IMR-90 (cell line): ENCODE data around the gene GORASP1. TPM values are rescaled to one million over a fixed set of nuclear protein-coding genes. Genes with fewer than 3 reads are reported as not detected.

Experiments used
- ATAC-seq: fragments of 200-7000 bp; cut with Tn5 transposase; 2 replicates; pipeline ENCODE4 v1.9.1; 2020; ENCODE audit warnings: low read depth, mild to moderate bottlenecking, moderate library complexity
- BruUV-seq: library from RNA; stranded (reverse); fragments of 400-500 nt; replicated peaks from 2 replicates; lab custom pipeline; 2021; lab: Mats Ljungman, UMichigan
- CTCF ChIA-PET: fragments of 300-600 bp; formaldehyde crosslinking; extraction: SDS; loops from one replicate; lab custom pipeline; 2021; ENCODE audit warnings: antibody characterized with exemption; lab: Yijun Ruan, JAX
- POLR2A ChIA-PET: fragments of 300-600 bp; sonication (Branson Sonifier 250); formaldehyde crosslinking; loops from one replicate; lab custom pipeline; 2022; ENCODE audit warnings: antibody characterized with exemption; ENCODE audit not compliant: unreplicated experiment; lab: Charles Lee
- DNase-seq: peaks from one replicate; pipeline ENCODE4 v3.0.0; 2013
- H2AFZ ChIP-seq: replicated peaks from 2 replicates; pipeline ENCODE3; 2013; ENCODE audit warnings: low read length, mild to moderate bottlenecking; ENCODE audit not compliant: poor library complexity
- H2AK5ac ChIP-seq: 2 replicates; pipeline ENCODE4 v1.6.1; 2013; ENCODE audit warnings: low read depth, low read length, inconsistent platforms
- H2AK9ac ChIP-seq: replicated peaks from 2 replicates; pipeline ENCODE3; 2013; ENCODE audit warnings: mild to moderate bottlenecking, low read depth, low read length, moderate library complexity; ENCODE audit not compliant: poor library complexity
- H2BK120ac ChIP-seq: 2 replicates; pipeline ENCODE4 v1.6.1; 2013; ENCODE audit warnings: low read depth, low read length, inconsistent platforms
- H2BK15ac ChIP-seq: 3 replicates; pipeline ENCODE4 v1.6.1; 2013; ENCODE audit warnings: low read depth, low read length, inconsistent platforms
- H2BK20ac ChIP-seq: 2 replicates; pipeline ENCODE4 v1.6.1; 2013; ENCODE audit warnings: low read depth, mild to moderate bottlenecking, inconsistent platforms, low read length, moderate library complexity
- H2BK5ac ChIP-seq: 2 replicates; pipeline ENCODE4 v1.6.1; 2013; ENCODE audit warnings: mild to moderate bottlenecking, low read depth, low read length, inconsistent platforms; ENCODE audit not compliant: poor library complexity, severe bottlenecking
- H3K14ac ChIP-seq: replicated peaks from 2 replicates; pipeline ENCODE4 v1.6.1; 2013; ENCODE audit warnings: low read depth, low read length, inconsistent platforms
- H3K18ac ChIP-seq: 2 replicates; pipeline ENCODE4 v1.6.1; 2013; ENCODE audit warnings: low read depth, low read length, control low read depth
- H3K23ac ChIP-seq: 2 replicates; pipeline ENCODE4 v1.6.1; 2013; ENCODE audit warnings: low read depth, low read length, inconsistent platforms
- H3K27ac ChIP-seq: 2 replicates; pipeline ENCODE4 v1.5.1; 2013; ENCODE audit warnings: mild to moderate bottlenecking, control low read depth, low read length; ENCODE audit not compliant: insufficient read depth
- H3K27me3 ChIP-seq: 2 replicates; pipeline ENCODE4 v1.6.1; 2013; ENCODE audit warnings: low read length; ENCODE audit not compliant: control insufficient read depth, insufficient read depth
- H3K36me3 ChIP-seq: 2 replicates; pipeline ENCODE4 v1.6.1; 2013; ENCODE audit warnings: low read length, mixed read lengths; ENCODE audit not compliant: control insufficient read depth, insufficient read depth
- H3K4ac ChIP-seq: 2 replicates; pipeline ENCODE4 v1.6.1; 2013; ENCODE audit warnings: low read depth, low read length, inconsistent platforms
- H3K4me1 ChIP-seq: 2 replicates; pipeline ENCODE4 v1.6.1; 2013; ENCODE audit warnings: low read length, mixed read lengths; ENCODE audit not compliant: control insufficient read depth, insufficient read depth
- H3K4me2 ChIP-seq: 2 replicates; pipeline ENCODE4 v1.6.1; 2013; ENCODE audit warnings: low read depth, mild to moderate bottlenecking, control low read depth, low read length, moderate library complexity
- H3K4me3 ChIP-seq: 2 replicates; pipeline ENCODE4 v1.5.1; 2013; ENCODE audit warnings: low read depth, mild to moderate bottlenecking, control low read depth, low read length, moderate library complexity; ENCODE audit not compliant: insufficient read depth
- H3K56ac ChIP-seq: 2 replicates; pipeline ENCODE4 v1.6.1; 2013; ENCODE audit warnings: low read length, inconsistent platforms; ENCODE audit not compliant: insufficient read depth; ENCODE audit errors: extremely low read depth
- H3K79me1 ChIP-seq, 2 experiments: 2 replicates each; pipeline ENCODE4 v1.6.1; 2013; ENCODE audit warnings: low read length in 2 of 2, inconsistent platforms in 1 of 2, low read depth in 1 of 2
- H3K9ac ChIP-seq: 2 replicates; pipeline ENCODE4 v1.6.1; 2013; ENCODE audit warnings: low read depth, low read length, control low read depth
- H3K9me1 ChIP-seq: 2 replicates; pipeline ENCODE4 v1.6.1; 2013; ENCODE audit warnings: low read length, inconsistent platforms; ENCODE audit not compliant: insufficient read depth
- H3K9me3 ChIP-seq: 2 replicates; pipeline ENCODE4 v1.6.1; 2013; ENCODE audit warnings: low read length; ENCODE audit not compliant: control insufficient read depth, insufficient read depth
- H4K20me1 ChIP-seq: 2 replicates; pipeline ENCODE4 v1.6.1; 2013; ENCODE audit warnings: low read length, inconsistent platforms; ENCODE audit not compliant: insufficient read depth
- H4K5ac ChIP-seq: 2 replicates; pipeline ENCODE4 v1.6.1; 2013; ENCODE audit warnings: mild to moderate bottlenecking, low read depth, low read length, control low read depth
- H4K8ac ChIP-seq, 2 experiments: 2 replicates each; pipeline ENCODE4 v1.6.1; 2013; ENCODE audit warnings: low read depth in 2 of 2, low read length in 2 of 2, control low read depth in 1 of 2, inconsistent platforms in 1 of 2
- H4K91ac ChIP-seq: 2 replicates; pipeline ENCODE4 v1.6.1; 2013; ENCODE audit warnings: low read depth, low read length, inconsistent platforms; ENCODE audit not compliant: insufficient read depth
- CEBPB ChIP-seq: IDR thresholded peaks from 2 replicates; pipeline ENCODE4 v1.6.1; 2012; ENCODE audit warnings: low read depth, low read length, improper control_type of control experiment
- CHD1 ChIP-seq: IDR thresholded peaks from 2 replicates; pipeline ENCODE4 v1.6.1; 2012; ENCODE audit warnings: low read depth, low read length, improper control_type of control experiment
- MAFK ChIP-seq: IDR thresholded peaks from 2 replicates; pipeline ENCODE4 v1.6.1; 2012; ENCODE audit warnings: low read depth, low read length, improper control_type of control experiment
- MXI1 ChIP-seq: IDR thresholded peaks from 2 replicates; pipeline ENCODE4 v1.6.1; 2012; ENCODE audit warnings: low read depth, mild to moderate bottlenecking, low read length, moderate library complexity, borderline replicate concordance
- RFX5 ChIP-seq: IDR thresholded peaks from 2 replicates; pipeline ENCODE4 v1.8.0; 2012; ENCODE audit warnings: low read depth, mild to moderate bottlenecking, low read length, moderate library complexity
- WGBS, 2 experiments: methylation state at CpG; one replicate each; pipeline versions ENCODE4 v1.1.5 to v1.1.7; 2013; ENCODE audit warnings: missing lambda C conversion rate in 2 of 2; ENCODE audit not compliant: insufficient read length in 1 of 2; ENCODE audit errors: extremely low coverage in 2 of 2; 5-methylcytosine and 5-hydroxymethylcytosine counted together
- dilution Hi-C: fragments of 300-500 bp; cut with HindIII; formaldehyde crosslinking; loops from one replicate; pipeline ENCODE4 v1.14.3; 2018; ENCODE audit warnings: low sequenced_read_pairs; ENCODE audit not compliant: unreplicated experiment
- in situ Hi-C: fragments of 300-500 bp; cut with MboI; formaldehyde crosslinking; loops from 3 replicates; pipeline ENCODE4 v1.14.3; 2019; ENCODE audit warnings: low sequenced_read_pairs, inconsistent platforms, mixed read lengths
- intact Hi-C: fragments of 100-400 bp; cut with micrococcal nuclease; formaldehyde crosslinking; loops from 2 replicates; pipeline ENCODE4 v1.10.0; 2022
- polyA plus RNA-seq, 3 experiments: library from polyadenylated mRNA; depleted of rRNA; stranded (reverse); fragments of >200 nt; gene quantifications; 2 replicates each; pipeline ENCODE4 v1.2.3, GENCODE V29; 2012; ENCODE audit warnings: low replicate concordance in 1 of 3
- total RNA-seq: library from RNA; depleted of rRNA; stranded (reverse); fragments of >200 nt; gene quantifications from 2 replicates; pipeline ENCODE4 v1.2.3, GENCODE V29; 2012
- TF ChIP-seq, protein P1 (sequence below): fragments of 150-350 bp; IDR thresholded peaks from 2 replicates; pipeline ENCODE4 v1.6.1; 2017; ENCODE audit warnings: mild to moderate bottlenecking, antibody characterized with exemption, low read length, low read depth
- TF ChIP-seq, protein P2 (sequence below): conservative IDR thresholded peaks from 2 replicates; pipeline ENCODE4 v1.5.1; 2012; ENCODE audit warnings: mild to moderate bottlenecking, low read depth, low read length, improper control_type of control experiment

GORASP1 gene
- total and polyA plus RNA-seq, 2 of the 4 experiments (the other 2 are of a cell fraction): 35.0 to 56.6 TPM

- Histone ChIP-seq H3K9me3 (no peaks in the 10 kb centered on the region), H4K8ac (no peak overlapping the region), H3K18ac (no peak overlapping the region), H3K4ac (no peak overlapping the region), H2AFZ (no peak overlapping the region), H3K79me1 (peaks cover 17 to 65% of the 10 kb centered on the region in 2 experiments), H3K27me3 (no peaks in the 10 kb centered on the region), H3K9me1 (peaks cover 8% of the 10 kb centered on the region), H4K5ac (no peak overlapping the region), H4K20me1 (peaks cover 59% of the 10 kb centered on the region), H2BK120ac (no peak overlapping the region), H2BK15ac (no peak overlapping the region), H2BK20ac (no peak overlapping the region), H3K14ac (no peak overlapping the region), H3K27ac (no peak overlapping the region), H3K36me3 (peaks cover 22% of the 10 kb centered on the region), H3K4me2 (no peak overlapping the region), H3K23ac (peak overlapping the region; percentile 15; the same call in 1 of the 2 replicates), H2AK9ac (no peak overlapping the region), H4K91ac (no peak overlapping the region), H3K4me1 (peaks cover 4% of the 10 kb centered on the region; the same call in 1 of the 2 replicates), H3K9ac (no peak overlapping the region), H2AK5ac (no peak overlapping the region), H3K4me3 (no peak overlapping the region), H2BK5ac (no peak overlapping the region), H3K56ac (no peak overlapping the region)
- intact Hi-C loops: no loop called here
- CTCF ChIA-PET: no interaction called here
- BruUV-seq: no TSS peak
- in situ Hi-C loops: no loop called here
- dilution Hi-C loops: no loop called here
- POLR2A ChIA-PET: no interaction called here
- 88% methylated on average over 1 of the region's 4 CpGs; no CpG with 5 or more reads in 1 of the 2 experiments for WGBS, 2 experiments
- TF ChIP-seq CEBPB (no peak), MAFK (no peak), MXI1 (no peak), RFX5 (no peak), CHD1 (no peak)
- TF ChIP-seq, protein P1, sequence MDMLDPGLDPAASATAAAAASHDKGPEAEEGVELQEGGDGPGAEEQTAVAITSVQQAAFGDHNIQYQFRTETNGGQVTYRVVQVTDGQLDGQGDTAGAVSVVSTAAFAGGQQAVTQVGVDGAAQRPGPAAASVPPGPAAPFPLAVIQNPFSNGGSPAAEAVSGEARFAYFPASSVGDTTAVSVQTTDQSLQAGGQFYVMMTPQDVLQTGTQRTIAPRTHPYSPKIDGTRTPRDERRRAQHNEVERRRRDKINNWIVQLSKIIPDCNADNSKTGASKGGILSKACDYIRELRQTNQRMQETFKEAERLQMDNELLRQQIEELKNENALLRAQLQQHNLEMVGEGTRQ: no peak
- TF ChIP-seq, protein P2, sequence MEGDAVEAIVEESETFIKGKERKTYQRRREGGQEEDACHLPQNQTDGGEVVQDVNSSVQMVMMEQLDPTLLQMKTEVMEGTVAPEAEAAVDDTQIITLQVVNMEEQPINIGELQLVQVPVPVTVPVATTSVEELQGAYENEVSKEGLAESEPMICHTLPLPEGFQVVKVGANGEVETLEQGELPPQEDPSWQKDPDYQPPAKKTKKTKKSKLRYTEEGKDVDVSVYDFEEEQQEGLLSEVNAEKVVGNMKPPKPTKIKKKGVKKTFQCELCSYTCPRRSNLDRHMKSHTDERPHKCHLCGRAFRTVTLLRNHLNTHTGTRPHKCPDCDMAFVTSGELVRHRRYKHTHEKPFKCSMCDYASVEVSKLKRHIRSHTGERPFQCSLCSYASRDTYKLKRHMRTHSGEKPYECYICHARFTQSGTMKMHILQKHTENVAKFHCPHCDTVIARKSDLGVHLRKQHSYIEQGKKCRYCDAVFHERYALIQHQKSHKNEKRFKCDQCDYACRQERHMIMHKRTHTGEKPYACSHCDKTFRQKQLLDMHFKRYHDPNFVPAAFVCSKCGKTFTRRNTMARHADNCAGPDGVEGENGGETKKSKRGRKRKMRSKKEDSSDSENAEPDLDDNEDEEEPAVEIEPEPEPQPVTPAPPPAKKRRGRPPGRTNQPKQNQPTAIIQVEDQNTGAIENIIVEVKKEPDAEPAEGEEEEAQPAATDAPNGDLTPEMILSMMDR: 0 out of 2 replicates have a peak, but pooled peaks have one; percentile 5
- DNase-seq (no peak), ATAC-seq (no peak)
Measured at GRCh38 chr3:39103324-39103693, 4.1 kb downstream of the GORASP1 start.
